CD4-positive, alpha-beta T cell (primary cell): ENCODE data around the gene PPDPF. TPM values are rescaled to one million over a fixed set of nuclear protein-coding genes. Genes with fewer than 3 reads are reported as not detected.
A peak's percentile ranks its signal among the peaks of the same experiment; 100 is the strongest.

ENCODE experiments used
- ATAC-seq: fragments of 200-7000 bp; cut with Tn5 transposase; one replicate; pipeline ENCODE4 v1.10.0; 2022; ENCODE audit warnings: mild to moderate bottlenecking; ENCODE audit not compliant: poor library complexity
- CTCF ChIA-PET: fragments of 350-600 bp; sonication (Branson Sonifier 250); formaldehyde crosslinking; loops from one replicate; lab custom pipeline; 2021; ENCODE audit warnings: antibody characterized with exemption, inconsistent platforms; lab: Charles Lee
- POLR2A ChIA-PET: fragments of 350-600 bp; sonication (Branson Sonifier 250); formaldehyde crosslinking; loops from one replicate; lab custom pipeline; 2021; ENCODE audit warnings: antibody characterized with exemption, inconsistent platforms; lab: Charles Lee
- DNase-seq, 14 experiments: peaks; one replicate each; pipeline ENCODE4 v3.0.0-alpha.2; 2013 to 2020; ENCODE audit warnings: mixed read lengths in 2 of 14
- H3K27ac ChIP-seq, 2 donors: one replicate each; pipeline versions ENCODE4 v1.5.1 to v1.7.0; 2013; ENCODE audit warnings: low read length in 2 of 2, low read depth in 1 of 2, mild to moderate bottlenecking in 1 of 2
- H3K27me3 ChIP-seq, 2 experiments: 1 replicate in 1 of 2; 2 replicates in 1 of 2; pipeline versions ENCODE4 v1.6.1 to v1.7.0; 2013; ENCODE audit warnings: low read length in 2 of 2, control low read depth in 1 of 2, mild to moderate bottlenecking in 1 of 2, moderate library complexity in 1 of 2; ENCODE audit not compliant: insufficient read depth in 2 of 2, control insufficient read depth in 1 of 2
- H3K36me3 ChIP-seq: one replicate; pipeline ENCODE4 v1.6.1; 2013; ENCODE audit warnings: low read length, control low read depth; ENCODE audit not compliant: insufficient read depth
- H3K4me1 ChIP-seq: one replicate; pipeline ENCODE4 v1.6.1; 2013; ENCODE audit warnings: low read length, control low read depth; ENCODE audit not compliant: insufficient read depth
- H3K4me3 ChIP-seq: one replicate; pipeline ENCODE4 v1.5.1; 2013; ENCODE audit warnings: mild to moderate bottlenecking, low read length, moderate library complexity
- H3K9me3 ChIP-seq, 2 experiments: 1 replicate in 1 of 2; 2 replicates in 1 of 2; pipeline versions ENCODE4 v1.6.1 to v1.7.0; 2013; ENCODE audit warnings: low read length in 2 of 2, mild to moderate bottlenecking in 2 of 2, control low read depth in 1 of 2, moderate library complexity in 1 of 2; ENCODE audit not compliant: control insufficient read depth in 1 of 2, insufficient read depth in 1 of 2
- H3K27ac Mint-ChIP-seq: one replicate; pipeline ENCODE4 v1.8.0; 2020; ENCODE audit warnings: mixed read lengths
- H3K27me3 Mint-ChIP-seq: one replicate; pipeline ENCODE4 v1.8.0; 2021; ENCODE audit warnings: mixed read lengths
- H3K36me3 Mint-ChIP-seq: one replicate; pipeline ENCODE4 v1.8.0; 2021; ENCODE audit warnings: low read depth, mixed read lengths
- H3K4me1 Mint-ChIP-seq: one replicate; pipeline ENCODE4 v1.8.0; 2021; ENCODE audit warnings: low read depth, mixed read lengths
- H3K4me3 Mint-ChIP-seq: one replicate; pipeline ENCODE4 v1.8.0; 2020; ENCODE audit warnings: mild to moderate bottlenecking, mixed read lengths
- H3K9me3 Mint-ChIP-seq: one replicate; pipeline ENCODE4 v1.8.0; 2020; ENCODE audit warnings: mixed read lengths
- CTCF ChIP-seq: fragments of 200-600 bp; IDR thresholded peaks from one replicate; pipeline ENCODE4 v1.8.0; 2022; ENCODE audit warnings: antibody characterized with exemption, mild to moderate bottlenecking
- intact Hi-C, 2 experiments: fragments of 100-400 bp; cut with DNase I in 1 of 2; cut with micrococcal nuclease in 1 of 2; formaldehyde crosslinking; loops; one replicate each; pipeline versions ENCODE4 v1.15.1 to v1.9.0; 2023 to 2025; cut with DNase I, micrococcal nuclease
- total RNA-seq, 174 experiments: library from RNA in 2 of 174; stranded (reverse) in 2 of 174; gene quantifications; one replicate each; pipeline ENCODE4 v1.2.3 and lab custom pipeline; 2021 to 2026

The PPDPF gene
- total RNA-seq, 2 experiments from 2014 or later: 249 to 251 TPM

- peaks cover 7% of the 10 kb centered on the region for H3K4me1 ChIP-seq
- POLR2A ChIA-PET: no interaction called here
- peaks cover 0 to 8% of the 10 kb centered on the region in 2 experiments for H3K9me3 ChIP-seq
- H3K4me3 Mint-ChIP-seq: peak overlapping the region; percentile 11
- H3K4me3 ChIP-seq: no peak overlapping the region
- H3K36me3 Mint-ChIP-seq: no peaks in the 10 kb centered on the region
- H3K27me3 ChIP-seq: no peaks in the 10 kb centered on the region
- intact Hi-C loops: no loop called here
- H3K27ac ChIP-seq: no peak overlapping the region
- no peaks in the 10 kb centered on the region for H3K36me3 ChIP-seq
- H3K9me3 Mint-ChIP-seq: no peaks in the 10 kb centered on the region
- CTCF ChIA-PET: no interaction called here
- no peaks in the 10 kb centered on the region for H3K27me3 Mint-ChIP-seq
- peaks cover 14% of the 10 kb centered on the region for H3K4me1 Mint-ChIP-seq
- TF ChIP-seq CTCF: no peak
- peak; percentile 12 for ATAC-seq
- H3K27ac Mint-ChIP-seq: no peak overlapping the region
- peak in 2 of 14 experiments; percentile 1 to 10 for DNase-seq
These were observed 11.3 kb downstream of the PPDPF start for GRCh38 chr20:63531686-63532448.

GRCh38 chr20:63532449-63532971 is 11.9 kb downstream of the PPDPF start:
- H3K36me3 ChIP-seq: no peaks in the 10 kb centered on the region
- peaks cover 16% of the 10 kb centered on the region for H3K4me1 Mint-ChIP-seq
- H3K27ac ChIP-seq: no peak overlapping the region
- H3K4me3 Mint-ChIP-seq: no peak overlapping the region
- H3K27ac Mint-ChIP-seq: no peak overlapping the region
- peaks cover 13% of the 10 kb centered on the region for H3K4me1 ChIP-seq
- peak in 2 of 14 experiments; percentile 1 to 26 for DNase-seq
- ATAC-seq: no peak
- intact Hi-C loops: no loop called here
- no peaks in the 10 kb centered on the region for H3K27me3 ChIP-seq
- CTCF ChIA-PET: no interaction called here
- POLR2A ChIA-PET: no interaction called here
- no peaks in the 10 kb centered on the region for H3K9me3 Mint-ChIP-seq
- H3K27me3 Mint-ChIP-seq: no peaks in the 10 kb centered on the region
- peaks cover 0 to 8% of the 10 kb centered on the region in 2 experiments for H3K9me3 ChIP-seq
- H3K4me3 ChIP-seq: no peak overlapping the region
- no peak for TF ChIP-seq CTCF
- no peaks in the 10 kb centered on the region for H3K36me3 Mint-ChIP-seq

- no peak overlapping the region for H3K27ac ChIP-seq
- H3K27me3 ChIP-seq: no peaks in the 10 kb centered on the region
- H3K4me1 ChIP-seq: peaks cover 22% of the 10 kb centered on the region
- Mint-ChIP-seq H3K36me3 (no peaks in the 10 kb centered on the region), H3K4me3 (no peak overlapping the region), H3K27ac (no peak overlapping the region), H3K4me1 (peaks cover 22% of the 10 kb centered on the region), H3K9me3 (no peaks in the 10 kb centered on the region), H3K27me3 (no peaks in the 10 kb centered on the region)
- TF ChIP-seq CTCF: no peak
- H3K9me3 ChIP-seq: peaks cover 0 to 8% of the 10 kb centered on the region in 2 experiments
- no peak overlapping the region for H3K4me3 ChIP-seq
- intact Hi-C loops: no loop called here
- ATAC-seq (no peak), DNase-seq (peak in 1 of 14 experiments; percentile 21)
- H3K36me3 ChIP-seq: no peaks in the 10 kb centered on the region
- ChIA-PET CTCF (no interaction called here), POLR2A (no interaction called here)
These were observed 12.8 kb downstream of the PPDPF start for GRCh38 chr20:63533388-63533787.
